GM21423 (cell line): ENCODE data around the gene EIPR1.

Experiments used
- ATAC-seq: cut with Tn5 transposase; IDR thresholded peaks from one replicate; pipeline ENCODE4 v1.9.1; 2021; ENCODE audit warnings: mild to moderate bottlenecking, moderate library complexity; ENCODE audit not compliant: unreplicated experiment

The EIPR1 gene

DNA sequence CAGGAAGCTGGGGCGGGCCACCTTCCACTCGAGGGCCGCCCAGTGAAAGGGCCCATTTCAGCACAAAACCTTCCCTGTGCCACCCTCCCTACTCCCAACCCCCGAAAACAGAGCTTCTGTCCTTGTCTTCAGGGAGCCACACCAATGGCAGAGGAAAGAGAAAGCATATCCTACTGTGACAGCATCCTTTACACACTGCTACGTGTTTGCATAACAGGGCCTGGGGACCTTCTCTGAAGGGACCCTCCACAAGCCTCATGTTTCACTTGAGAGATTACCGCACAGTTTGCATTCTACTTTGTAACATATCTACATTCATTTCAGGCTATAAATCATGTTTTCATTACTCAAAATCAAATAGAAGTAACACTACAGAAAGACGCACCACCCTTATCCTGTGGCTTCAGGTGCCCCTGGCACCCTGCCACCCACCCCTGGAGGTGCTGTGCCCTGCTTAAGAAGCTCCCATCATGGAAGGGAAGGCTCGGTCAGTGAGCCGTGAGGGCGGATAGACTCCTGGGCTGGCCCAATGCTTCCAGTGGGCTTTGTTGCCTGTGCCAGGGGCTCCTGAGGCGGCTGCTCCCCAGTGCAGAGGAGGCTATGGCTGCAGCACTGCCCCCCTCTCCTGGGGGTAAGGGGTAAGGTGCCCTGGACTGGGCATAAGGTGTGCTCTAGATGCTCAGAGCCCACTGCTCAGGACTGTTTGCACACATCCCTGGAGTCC is 52.0 kb downstream of the EIPR1 start:
- no peak for ATAC-seq

DNA sequence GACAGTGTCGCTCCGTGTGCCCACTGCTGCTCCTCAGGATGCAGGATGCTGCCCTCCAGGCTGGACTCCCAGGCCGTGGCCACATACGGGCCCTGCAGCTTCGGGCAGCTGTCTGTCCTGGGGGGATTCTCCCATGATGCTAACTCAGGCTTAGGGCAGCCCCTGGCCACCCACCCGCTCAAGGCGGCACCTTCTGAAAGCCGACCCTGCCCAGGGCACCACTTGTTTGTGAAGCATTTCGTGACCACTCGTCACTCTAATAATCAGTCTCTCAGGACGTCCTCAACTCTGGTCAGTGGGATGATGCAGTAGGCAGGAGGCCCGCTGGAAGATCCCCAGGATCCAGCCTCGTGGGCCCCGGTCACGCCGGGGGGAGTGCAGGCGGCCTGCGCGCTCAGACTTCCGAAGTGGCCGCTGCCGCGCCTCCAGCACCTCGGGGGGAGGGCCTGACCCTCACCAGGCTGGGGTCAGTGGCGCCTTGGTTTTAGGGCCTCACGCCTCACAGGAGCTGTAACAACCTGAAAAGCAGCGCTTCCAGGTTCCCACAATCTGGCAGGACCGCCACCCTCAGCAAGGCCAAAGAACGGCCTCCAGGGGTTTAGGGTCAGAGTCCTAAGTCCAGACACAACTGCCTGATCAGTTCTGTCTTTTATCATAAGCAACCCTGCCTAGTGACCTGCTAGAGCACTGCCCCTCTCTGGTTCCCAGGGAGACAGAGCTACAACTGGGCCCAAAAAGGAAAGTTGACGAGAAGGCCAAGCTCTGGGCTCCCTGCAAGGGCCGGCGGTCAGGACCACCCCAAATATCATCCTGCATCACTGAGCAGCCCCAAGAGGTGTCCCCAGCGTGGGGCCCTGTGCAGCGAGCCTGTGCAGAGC is 53.0 kb downstream of the EIPR1 start:
- ATAC-seq = no peak

DNA sequence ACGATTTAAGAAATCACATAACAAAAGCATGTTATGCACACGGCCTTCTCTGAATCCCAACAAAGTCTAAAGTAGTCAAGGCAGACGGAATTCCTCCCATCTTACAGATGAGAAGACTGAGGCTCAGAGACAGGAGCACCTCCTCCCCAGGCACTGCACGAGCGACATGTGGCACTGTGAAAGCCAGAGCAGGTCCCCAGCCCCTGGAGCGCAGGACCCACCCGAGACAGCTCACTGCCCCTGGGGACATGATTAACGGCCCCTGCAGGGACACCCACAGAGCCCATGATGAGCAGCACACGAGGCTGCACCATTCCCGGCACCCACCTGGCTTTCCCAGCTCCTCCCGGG is 53.6 kb downstream of the EIPR1 start:
- ATAC-seq = no peak

DNA sequence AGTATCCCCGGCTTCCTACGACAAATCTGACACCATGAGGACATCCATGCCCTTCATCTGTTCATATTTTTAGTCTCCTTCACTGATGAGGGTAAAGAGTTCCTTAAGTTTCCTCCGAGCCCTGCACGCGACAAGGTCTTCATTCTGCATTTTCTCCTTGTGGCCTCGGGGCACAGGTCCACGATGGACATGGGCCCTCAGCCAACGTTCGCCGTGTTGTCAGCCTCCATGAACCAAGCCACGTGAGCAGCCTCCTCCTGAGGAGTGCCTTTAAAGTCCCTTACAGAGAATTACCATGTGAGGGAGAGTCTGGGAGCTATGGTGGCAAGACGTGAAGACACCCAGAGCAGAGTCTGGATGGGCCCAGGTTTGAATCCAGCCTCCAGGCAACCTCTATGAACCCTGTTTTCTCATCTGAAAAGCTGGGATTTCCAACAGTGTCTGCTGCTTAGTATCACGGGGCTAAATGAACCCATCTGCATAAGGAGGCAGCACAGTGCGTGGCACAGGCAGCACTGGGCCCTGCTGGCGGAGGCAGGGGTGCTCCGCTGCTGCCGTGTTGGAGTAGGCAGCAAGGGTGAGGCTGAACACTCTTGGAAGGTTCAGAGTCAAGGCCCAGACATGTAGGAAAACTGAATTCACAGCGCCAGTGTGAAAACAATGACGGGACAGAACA is 54.1 kb downstream of the EIPR1 start:
- ATAC-seq = no peak

DNA sequence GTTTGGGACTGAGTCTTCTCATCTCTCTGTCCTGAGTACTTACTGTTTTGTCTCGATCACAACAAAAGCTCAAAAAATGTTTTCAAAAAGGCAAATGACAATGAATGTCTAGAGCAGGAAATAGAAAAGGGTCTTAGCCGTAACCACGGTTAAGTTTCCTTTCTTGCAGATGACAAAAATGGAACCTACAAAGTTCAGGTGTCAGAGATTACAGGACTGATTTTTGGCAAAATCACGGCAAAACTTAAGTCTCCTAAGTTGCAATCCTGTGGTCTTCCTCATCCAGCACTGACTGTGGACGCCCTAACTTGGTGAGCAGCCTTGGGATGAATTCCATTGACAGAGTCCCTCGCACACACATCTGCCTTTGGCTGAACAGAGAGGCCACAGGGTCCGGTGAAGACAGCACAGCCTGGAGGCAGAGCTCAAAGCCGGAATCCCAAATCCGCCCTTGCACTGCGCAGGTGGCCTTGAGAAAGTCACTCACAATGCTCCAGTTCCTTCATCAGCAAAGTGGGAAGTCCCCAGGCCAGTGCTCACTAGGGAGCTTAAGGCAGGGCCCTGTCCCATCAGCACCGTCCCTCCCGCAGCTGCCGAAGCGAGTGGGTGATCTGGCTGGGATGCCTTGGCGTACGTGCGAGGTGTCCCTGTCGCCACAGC is 55.2 kb downstream of the EIPR1 start:
- ATAC-seq = no peak

DNA sequence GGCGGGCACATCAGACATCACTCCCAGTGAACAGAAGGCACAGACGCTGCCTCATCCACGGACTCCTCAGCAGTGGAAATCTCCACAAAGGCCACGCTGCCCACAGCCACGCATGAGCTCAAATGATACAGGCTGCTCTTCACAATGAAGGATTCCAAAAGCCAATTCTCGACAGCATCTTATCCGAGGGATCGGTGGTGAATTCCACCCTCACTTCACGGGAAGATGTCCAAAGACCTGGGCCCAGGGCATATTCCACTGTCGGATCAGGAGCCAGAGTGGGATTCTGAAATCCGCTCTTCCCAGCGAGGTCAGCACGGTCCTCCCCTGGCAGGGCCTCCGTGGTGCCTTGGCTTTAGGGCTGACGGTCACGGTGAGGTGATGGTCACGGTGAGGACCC is 55.8 kb downstream of the EIPR1 start:
- ATAC-seq = no peak

DNA sequence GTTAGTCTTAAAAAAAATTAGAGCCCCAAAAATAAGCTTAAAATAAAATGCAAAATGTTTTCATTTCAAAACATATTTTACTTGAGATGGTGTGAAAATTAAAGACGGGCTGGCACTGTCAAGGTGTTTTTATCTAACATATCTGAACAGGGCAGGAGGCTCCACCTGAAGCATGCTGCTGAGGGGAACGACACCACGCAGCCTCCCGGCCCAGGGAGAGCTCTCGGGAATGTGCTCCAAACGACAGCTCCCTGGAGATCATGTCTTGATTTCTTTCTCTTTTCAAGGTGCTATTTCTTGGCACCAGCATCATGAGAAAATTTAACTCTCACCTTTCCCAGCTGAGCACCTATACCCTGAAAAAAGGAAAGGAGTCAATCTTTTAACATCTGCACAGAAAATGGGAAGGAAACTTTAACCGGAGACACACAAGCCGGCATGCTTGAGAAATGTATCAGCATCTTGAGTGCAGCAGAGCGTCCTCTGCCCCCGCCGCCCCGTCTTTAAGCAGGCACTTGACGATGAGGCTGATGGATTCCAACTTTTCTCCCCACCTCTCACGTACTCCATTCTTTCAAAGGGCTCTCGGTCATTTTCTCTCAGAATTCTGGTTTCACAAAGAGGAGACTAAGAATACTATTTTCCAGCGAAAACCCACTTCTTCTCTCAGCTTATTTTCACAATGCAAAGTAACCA is 56.6 kb downstream of the EIPR1 start:
- ATAC-seq = no peak

DNA sequence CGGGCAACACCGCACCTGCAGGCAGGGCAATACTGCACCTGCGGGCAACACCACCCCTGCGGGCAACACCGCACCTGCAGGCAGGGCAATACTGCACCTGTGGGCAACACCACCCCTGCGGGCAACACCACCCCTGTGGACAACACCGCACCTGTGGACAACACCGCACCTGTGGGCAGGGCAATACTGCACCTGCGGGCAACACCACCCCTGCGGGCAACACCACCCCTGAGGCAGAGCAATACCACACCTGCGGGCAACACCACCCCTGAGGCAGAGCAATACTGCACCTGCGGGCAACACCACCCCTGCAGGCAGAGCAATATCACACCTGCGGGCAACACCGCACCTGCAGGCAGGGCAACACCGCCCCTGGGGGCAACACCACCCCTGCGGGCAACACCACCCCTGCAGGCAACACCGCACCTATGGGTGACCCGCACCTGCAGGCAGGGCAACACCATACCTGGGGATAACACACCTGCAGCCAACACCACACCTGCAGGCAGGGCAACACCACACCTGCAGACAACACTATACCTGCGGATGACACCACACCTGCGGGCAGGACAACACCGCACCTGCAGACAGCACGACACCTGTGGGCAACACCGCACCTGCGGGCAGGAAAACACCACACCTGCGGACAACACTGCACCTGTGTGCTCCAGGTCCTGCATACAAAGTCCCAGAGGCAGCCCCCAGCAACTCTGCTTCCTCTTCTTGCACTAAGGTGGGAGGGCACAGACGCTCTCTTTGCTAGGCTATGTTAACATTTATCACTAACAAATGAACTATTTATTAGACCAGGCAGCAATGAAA is 57.7 kb downstream of the EIPR1 start:
- no peak for ATAC-seq

DNA sequence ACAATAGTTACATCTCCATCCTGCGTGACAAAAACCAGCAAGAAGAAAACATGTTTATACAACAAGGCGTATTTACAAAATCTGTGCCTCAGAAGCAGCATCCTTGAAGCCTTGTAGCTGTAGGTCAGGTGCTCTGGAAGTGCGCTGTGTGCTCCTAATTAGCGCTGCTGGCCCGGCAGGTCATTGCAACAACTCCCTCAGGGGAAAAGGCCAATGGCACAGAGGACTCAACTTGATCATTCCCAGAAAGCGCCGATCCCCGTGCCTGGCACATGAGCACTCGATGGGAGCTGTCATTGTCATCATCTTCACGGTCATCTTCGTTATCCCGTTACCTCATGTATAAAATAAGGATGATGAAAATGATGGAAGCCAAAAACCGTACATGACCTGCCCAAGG is 58.5 kb downstream of the EIPR1 start:
- ATAC-seq = no peak

DNA sequence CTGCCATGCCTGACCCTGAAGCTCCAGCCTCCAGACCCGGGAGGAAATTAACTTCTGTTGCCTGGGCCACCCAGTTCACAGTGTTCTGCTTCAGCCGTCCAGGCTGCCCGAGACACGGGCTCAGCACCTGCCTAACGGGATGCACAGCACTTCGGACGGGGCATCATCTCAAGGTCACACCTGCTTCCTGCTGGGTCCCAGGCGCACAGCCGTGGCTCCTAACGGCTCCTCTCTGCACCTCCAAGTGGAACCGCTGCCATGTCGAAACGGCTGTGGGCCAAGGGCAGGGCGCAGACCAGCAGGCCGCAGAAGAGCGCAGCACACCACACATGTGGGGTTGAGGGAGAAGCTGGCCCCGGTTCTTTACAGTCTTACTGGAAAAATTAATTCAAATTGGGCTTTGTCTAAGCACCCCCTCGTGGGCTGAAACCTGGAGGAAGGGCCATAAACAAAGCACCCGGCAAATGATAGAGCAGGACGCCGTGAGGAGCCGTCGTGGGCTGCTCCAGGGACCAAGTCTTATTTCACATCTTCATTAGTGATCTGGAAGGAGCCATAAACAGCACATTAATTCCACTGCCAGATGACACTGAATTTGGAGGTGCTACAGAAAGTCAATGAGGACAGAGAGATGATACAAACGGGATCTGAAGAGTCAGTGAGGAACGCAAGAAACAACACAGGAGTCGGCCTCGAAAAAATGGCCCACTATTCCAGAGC is 59.6 kb downstream of the EIPR1 start:
- no peak for ATAC-seq

DNA sequence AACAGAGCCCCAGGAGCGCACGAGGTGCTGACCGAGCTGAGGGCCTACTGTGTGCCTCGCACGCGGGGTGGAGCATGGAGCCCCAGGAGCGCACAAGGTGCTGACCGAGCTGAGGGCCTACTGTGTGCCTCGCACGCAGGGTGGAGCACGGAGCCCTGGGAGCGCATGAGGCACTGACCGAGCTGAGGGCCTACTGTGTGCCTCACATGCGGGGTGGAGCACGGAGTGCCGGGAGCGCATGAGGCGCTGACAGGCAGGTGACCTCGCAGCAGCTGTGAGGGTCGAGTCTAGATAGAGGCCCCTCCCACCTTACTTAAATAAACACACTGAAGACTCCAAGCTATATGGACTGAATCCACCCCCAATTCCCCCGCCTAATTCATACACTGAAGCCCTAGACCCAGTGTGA is 60.3 kb downstream of the EIPR1 start:
- ATAC-seq = no peak

DNA sequence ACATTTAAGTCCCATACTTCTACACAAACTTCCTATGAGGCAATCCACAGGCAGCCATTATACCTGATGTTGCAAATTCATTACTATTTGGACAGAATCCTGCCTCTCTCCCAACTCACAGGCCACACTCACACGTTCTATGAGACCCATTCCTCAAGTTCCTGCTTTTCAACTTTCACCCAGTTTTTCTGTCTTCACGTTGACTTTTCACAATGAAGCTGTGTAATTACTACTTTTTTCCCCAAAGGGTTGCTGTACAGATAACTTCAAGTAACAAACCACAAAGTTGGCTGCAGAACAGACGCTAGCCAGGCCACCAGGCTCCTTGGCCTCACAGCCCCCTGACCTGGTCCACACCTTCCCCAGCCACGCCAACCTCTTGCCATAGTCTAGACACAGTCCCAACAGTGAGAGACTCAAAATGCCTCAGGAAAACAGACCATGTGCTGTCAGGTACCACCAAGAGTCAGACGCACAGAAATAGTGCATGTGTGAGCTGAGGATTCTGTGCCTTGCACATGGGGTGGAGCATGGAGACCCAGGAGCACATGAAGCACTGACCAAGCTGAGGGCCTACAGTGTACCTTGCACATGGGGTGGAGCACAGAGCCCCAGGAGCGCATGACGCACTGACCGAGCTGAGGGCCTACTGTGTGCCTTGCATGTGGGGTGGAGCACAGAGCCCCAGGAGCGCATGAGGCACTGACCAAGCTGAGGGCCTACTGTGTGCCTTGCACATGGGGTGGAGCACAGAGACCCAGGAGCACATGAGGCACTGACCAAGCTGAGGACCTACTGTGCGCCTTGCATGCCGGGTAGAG is 61.0 kb downstream of the EIPR1 start:
- ATAC-seq = no peak

DNA sequence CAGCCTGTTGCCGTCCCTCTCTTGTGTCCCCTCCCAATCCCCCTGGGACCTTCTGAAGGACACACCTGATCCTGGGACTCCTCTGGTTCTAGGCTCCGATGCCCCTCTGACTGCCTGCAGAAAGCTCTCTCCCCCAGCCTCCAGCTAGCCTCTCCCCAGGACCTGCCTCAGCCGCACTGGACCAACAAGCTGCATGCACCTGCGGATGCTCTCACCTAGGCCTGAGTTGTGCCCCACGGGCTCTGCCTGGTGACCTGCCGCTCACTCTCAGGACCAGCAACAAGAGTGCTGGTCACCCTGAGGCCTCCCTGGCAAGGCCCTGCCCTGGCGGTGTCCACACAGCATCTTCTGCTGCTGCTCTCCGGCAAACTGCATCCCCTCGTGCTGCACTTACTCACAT is 63.0 kb downstream of the EIPR1 start:
- ATAC-seq = no peak

DNA sequence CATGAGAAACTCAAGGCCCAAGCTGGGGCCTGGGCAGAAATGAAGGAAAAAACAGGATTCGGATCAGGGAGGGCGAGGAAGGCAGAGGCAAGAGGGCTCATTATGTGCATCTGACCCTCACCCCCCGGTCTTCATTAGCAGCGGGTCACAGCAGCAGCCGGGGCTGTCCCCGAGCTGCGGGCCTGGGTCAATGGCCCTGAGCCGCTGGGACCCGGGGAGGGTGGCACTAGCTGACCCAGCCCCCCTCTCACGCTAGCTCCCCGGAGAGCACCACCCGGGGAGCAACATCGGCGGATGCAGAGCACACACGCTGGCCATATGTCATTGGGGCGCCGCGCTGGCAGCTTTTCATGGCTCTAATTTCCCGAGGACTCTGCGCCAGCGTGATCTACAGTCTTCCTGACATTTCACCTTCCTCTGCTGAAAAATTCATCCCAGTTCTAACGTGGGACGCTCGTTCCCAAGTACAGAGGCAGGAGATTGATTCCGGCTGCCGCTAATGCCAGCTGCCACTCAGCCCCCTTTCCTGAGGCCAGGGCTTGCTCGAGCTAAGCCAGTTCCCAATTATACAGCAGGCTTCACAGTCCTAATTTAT is 63.7 kb downstream of the EIPR1 start:
- ATAC-seq = no peak

DNA sequence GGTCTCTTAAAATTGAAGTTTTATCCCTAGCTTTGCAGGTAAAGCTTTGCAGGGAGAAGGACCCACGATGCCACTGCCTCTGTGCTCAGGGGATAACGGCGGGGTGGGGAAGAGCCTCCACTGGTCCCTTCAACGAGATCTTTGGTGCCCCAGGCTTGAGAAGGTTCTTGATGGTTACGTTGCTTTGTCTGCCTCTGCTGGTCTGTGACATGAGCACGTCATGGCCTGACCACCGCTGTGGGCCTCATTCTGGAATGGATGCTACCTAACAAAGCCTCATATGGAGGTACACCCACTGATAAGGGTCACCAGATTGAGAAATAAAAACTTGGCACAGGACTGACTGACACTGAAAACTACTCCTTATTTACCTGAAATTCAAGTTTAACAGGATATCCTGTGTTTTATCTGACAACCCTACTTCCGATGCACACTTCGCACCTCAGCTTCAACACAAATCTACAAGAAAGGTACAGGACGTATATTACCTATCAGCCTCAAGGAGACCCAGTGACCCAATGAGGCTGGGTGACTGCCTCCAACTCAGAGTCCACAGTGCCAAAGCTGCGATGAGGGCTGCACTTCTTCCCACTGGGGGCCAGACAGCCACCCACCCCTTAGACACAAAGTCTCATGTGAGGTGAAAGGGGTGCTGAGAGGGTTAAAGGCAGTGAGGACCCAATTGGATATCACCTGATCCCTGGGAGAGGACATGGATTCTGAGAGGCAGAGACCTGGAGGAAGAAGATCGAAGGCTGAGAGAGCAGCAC is 64.9 kb downstream of the EIPR1 start:
- ATAC-seq = no peak

DNA sequence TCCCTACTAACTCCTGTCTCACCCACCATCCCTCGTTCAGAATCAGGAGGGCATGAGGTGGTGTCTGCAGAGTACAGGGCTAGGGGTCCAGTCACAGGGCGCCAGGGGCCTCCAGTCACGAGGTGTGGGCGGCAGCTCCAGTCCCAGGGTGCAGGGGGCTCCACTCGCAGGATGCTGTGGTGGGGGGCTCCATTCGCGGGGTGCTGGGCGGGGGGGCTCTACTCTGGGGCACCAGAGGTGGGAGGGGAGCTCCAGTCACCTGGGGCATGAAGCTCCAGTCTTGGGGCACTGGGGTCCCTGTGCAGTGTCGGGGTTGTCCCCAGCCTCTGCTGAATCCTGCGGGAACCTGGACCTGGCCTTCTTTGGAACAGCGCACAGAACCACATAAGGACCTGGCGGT is 66.0 kb downstream of the EIPR1 start:
- ATAC-seq = no peak
